Chondrocyte (in vitro differentiated cells): ENCODE results near the gene TRAPPC1. TPM values are rescaled to one million over a fixed set of nuclear protein-coding genes. Genes with fewer than 3 reads are reported as not detected.

Source experiments
- DNase-seq: peaks from one replicate; pipeline ENCODE4 v3.0.0; 2021; ENCODE audit warnings: mixed read lengths, low spot score
- H3K27ac Mint-ChIP-seq: one replicate; pipeline ENCODE4 v1.8.0; 2021; ENCODE audit warnings: mild to moderate bottlenecking, moderate library complexity, mixed read lengths; ENCODE audit not compliant: unreplicated experiment
- H3K27me3 Mint-ChIP-seq: 2 replicates; pipeline ENCODE4 v1.8.0; 2021; ENCODE audit warnings: low read depth, mixed read lengths
- H3K36me3 Mint-ChIP-seq: 2 replicates; pipeline ENCODE4 v1.8.0; 2021; ENCODE audit warnings: low read depth, mixed read lengths
- H3K4me1 Mint-ChIP-seq: 2 replicates; pipeline ENCODE4 v1.8.0; 2021; ENCODE audit warnings: low read depth, mild to moderate bottlenecking, mixed read lengths
- H3K4me3 Mint-ChIP-seq: one replicate; pipeline ENCODE4 v1.8.0; 2021; ENCODE audit warnings: mild to moderate bottlenecking, moderate library complexity, mixed read lengths; ENCODE audit not compliant: unreplicated experiment
- H3K9me3 Mint-ChIP-seq: 2 replicates; pipeline ENCODE4 v1.8.0; 2021; ENCODE audit warnings: low read depth, mixed read lengths
- CTCF ChIP-seq: fragments of 200-600 bp; sonication (generic); IDR thresholded peaks from 2 replicates; pipeline ENCODE4 v1.5.0; 2021; ENCODE audit warnings: antibody characterized with exemption, mild to moderate bottlenecking, moderate library complexity
- total RNA-seq: library from RNA; stranded (reverse); gene quantifications from 3 replicates; pipeline ENCODE4 v1.2.1, GENCODE V29; 2021

The TRAPPC1 gene
- total RNA-seq, 1 donor from 2014 or later = 135 TPM

GRCh38 chr17:7887038-7887481 lies 44.7 kb downstream of the TRAPPC1 start:
- peaks cover 3% of the 10 kb centered on the region for H3K4me1 Mint-ChIP-seq
- peak; percentile 47 for TF ChIP-seq CTCF
- no peak overlapping the region for H3K4me3 Mint-ChIP-seq
- H3K27me3 Mint-ChIP-seq = no peaks in the 10 kb centered on the region
- H3K9me3 Mint-ChIP-seq = no peaks in the 10 kb centered on the region
- H3K27ac Mint-ChIP-seq = no peak overlapping the region
- DNase-seq = no peak
- peaks cover 10% of the 10 kb centered on the region for H3K36me3 Mint-ChIP-seq

- no peak for DNase-seq
- Mint-ChIP-seq H3K4me3 (no peak overlapping the region), H3K27me3 (no peaks in the 10 kb centered on the region), H3K4me1 (peaks cover 3% of the 10 kb centered on the region), H3K9me3 (no peaks in the 10 kb centered on the region), H3K27ac (no peak overlapping the region), H3K36me3 (peaks cover 9% of the 10 kb centered on the region)
- TF ChIP-seq CTCF = no peak
Measured at GRCh38 chr17:7886227-7887037, 45.3 kb downstream of the TRAPPC1 start.

- Mint-ChIP-seq H3K9me3 (no peaks in the 10 kb centered on the region), H3K36me3 (peaks cover 6% of the 10 kb centered on the region), H3K27me3 (no peaks in the 10 kb centered on the region), H3K4me1 (peaks cover 3% of the 10 kb centered on the region), H3K4me3 (no peak overlapping the region), H3K27ac (no peak overlapping the region)
- TF ChIP-seq CTCF = no peak
- DNase-seq = no peak
Measured at GRCh38 chr17:7885367-7886226, 46.1 kb downstream of the TRAPPC1 start.

- Mint-ChIP-seq H3K4me3 (peak overlapping the region; percentile 68), H3K9me3 (no peaks in the 10 kb centered on the region), H3K4me1 (peaks cover 3% of the 10 kb centered on the region), H3K36me3 (peaks cover 3% of the 10 kb centered on the region), H3K27ac (peak overlapping the region; percentile 80), H3K27me3 (no peaks in the 10 kb centered on the region)
- TF ChIP-seq CTCF = no peak
- no peak for DNase-seq
Measured at GRCh38 chr17:7884581-7885366, 47.0 kb downstream of the TRAPPC1 start.
